Coronary artery (tissue), 2 donors: Measurements from ENCODE around the gene MYO18A.
"Not testable (repeated sequence)": the region's sequence is repeated elsewhere in the genome, so short reads cannot be mapped to it uniquely, and the experiment has no call there.

Experiments used
- DNase-seq: peaks from one replicate; pipeline ENCODE4 v3.0.0-alpha.2; 2017; ENCODE audit warnings: low spot score
- H3K27ac ChIP-seq, 2 donors: fragments of 200-600 bp; sonication (generic); one replicate each; pipeline ENCODE4 v1.5.1; 2016 to 2019
- H3K4me3 ChIP-seq: fragments of 200-600 bp; sonication (generic); 2 replicates; pipeline ENCODE4 v1.5.1; 2016; ENCODE audit warnings: mild to moderate bottlenecking, moderate library complexity
- CTCF ChIP-seq: fragments of 200-600 bp; sonication (generic); IDR thresholded peaks from one replicate; pipeline ENCODE4 v1.5.1; 2019; ENCODE audit warnings: antibody characterized with exemption

Gene MYO18A

GRCh38 chr17:29170682-29171081, 9.5 kb downstream of the MYO18A start:
- TF ChIP-seq CTCF: no peak
- DNase-seq: no peak
- no peak overlapping the region for H3K27ac ChIP-seq
- no peak overlapping the region for H3K4me3 ChIP-seq

DNA sequence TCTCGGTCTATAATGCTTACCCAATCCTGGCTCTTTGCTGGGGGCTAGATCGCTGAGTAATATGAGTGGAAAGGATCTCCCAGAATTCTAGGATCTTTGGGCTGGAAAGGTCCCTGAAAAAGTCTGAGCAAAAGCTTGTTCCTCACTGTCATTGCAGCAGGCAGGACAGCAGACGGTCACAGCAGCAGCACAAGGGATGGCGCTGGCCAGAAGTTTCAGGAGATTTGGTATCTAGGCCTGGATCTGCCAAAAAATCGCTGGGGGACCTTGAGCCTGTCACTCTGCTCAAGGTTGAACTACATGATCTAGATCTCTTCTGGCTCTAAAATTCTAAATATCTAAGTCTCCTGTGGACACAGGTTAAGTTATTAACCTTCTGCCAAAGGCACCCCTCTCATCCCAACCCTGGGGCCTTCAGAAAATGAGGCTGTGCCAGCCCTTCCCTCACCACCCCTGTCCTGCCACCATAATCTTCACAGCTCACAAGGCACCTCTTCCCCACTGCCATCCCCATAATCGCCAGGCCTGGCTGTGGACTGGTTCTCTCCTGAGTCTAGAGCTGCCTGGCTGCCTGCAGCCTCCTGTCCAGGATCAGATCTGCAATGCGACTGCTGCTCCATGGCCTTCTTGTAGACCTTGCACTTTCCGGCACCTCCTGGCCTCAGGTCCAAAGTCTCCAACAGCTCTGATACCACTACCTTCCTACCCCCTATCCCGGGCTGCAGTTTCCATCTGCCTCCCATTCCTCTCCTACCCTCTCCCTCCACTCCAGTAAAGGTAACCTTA, 10.2 kb downstream of the MYO18A start:
- no peak for DNase-seq
- Histone ChIP-seq H3K4me3 (no peak overlapping the region), H3K27ac (no peak overlapping the region)
- no peak for TF ChIP-seq CTCF

- not testable (repeated sequence) for H3K27ac ChIP-seq, DNase-seq, H3K4me3 ChIP-seq
Observed at GRCh38 chr17:29168759-29169126, 11.5 kb downstream of the MYO18A start.

DNA sequence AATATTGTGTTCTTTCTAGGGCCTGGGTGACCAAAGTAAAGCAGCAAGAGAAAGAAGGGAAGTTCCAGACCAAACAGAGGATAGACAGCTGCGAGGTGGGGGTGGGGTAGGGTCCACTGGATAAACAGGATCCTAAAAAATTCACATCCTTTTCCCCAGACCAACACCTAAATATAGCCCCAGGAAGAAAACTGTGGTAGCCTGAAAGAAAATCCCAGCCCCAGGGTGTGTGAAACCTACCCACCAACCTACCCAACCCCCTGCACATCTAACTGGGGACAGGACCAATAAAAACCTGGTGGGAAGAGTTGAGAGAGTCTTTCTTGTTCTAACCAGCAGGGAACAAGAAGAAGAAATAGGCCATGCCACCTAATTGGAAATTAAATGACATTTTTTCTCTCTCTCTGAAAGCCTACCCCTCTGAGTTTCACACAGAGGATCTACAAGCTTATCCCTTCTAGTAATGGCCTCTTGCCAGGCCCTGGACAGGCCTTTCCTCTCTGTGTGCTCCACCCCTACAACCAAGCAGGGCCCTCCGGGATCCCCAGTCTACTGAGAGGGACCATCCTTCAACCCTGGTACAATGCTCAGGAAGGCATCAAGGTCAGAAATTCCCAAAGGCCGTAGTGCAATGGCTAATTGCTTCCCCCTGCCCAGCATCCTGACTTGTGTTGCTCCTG, 12.0 kb downstream of the MYO18A start:
- no peak for DNase-seq
- no peak for TF ChIP-seq CTCF
- H3K27ac ChIP-seq: no peak overlapping the region
- H3K4me3 ChIP-seq: no peak overlapping the region

- no peak overlapping the region for H3K27ac ChIP-seq
- no peak for DNase-seq
- TF ChIP-seq CTCF: no peak
- no peak overlapping the region for H3K4me3 ChIP-seq
Observed at GRCh38 chr17:29167393-29168078, 12.7 kb downstream of the MYO18A start.

GRCh38 chr17:29166507-29166887, 13.7 kb downstream of the MYO18A start:
- no peak for TF ChIP-seq CTCF
- no peak overlapping the region for H3K27ac ChIP-seq
- DNase-seq: no peak
- no peak overlapping the region for H3K4me3 ChIP-seq

- peak; percentile 53 for DNase-seq
- no peak overlapping the region for H3K4me3 ChIP-seq
- H3K27ac ChIP-seq: no peak overlapping the region
- TF ChIP-seq CTCF: no peak
Observed at GRCh38 chr17:29165800-29166506, 14.2 kb downstream of the MYO18A start.
